ENCODE data around the gene PRLR. TPM values are rescaled to one million over a fixed set of nuclear protein-coding genes. Genes with fewer than 3 reads are reported as not detected.

PRLR gene
- total RNA-seq, 1 experiment from 2014 or later, result 2.5 TPM

GRCh38 chr5:35248843-35249780 is 18.8 kb upstream of the PRLR start:
- no peak for TF ChIP-seq CTCF (conservative IDR thresholded peaks at IDR 0.05)
- Mint-ChIP-seq H3K4me1 (peaks cover 24 to 30% of the 10 kb centered on the region in 2 experiments), H3K27ac (peak overlapping the region in 2 of 3 experiments; percentile 34 to 36; a peak in 1 of 7 replicates), H3K4me3 (no peak overlapping the region), H3K9me3 (peaks cover 28 to 30% of the 10 kb centered on the region in 2 experiments), H3K36me3 (ENCODE audit: insufficient read depth in 1 of 3, low read depth in 3 of 3) (peaks cover 13 to 38% (median 14%) of the 10 kb centered on the region in 3 experiments), H3K27me3 (ENCODE audit: low read depth) (no peaks in the 10 kb centered on the region)
- Histone ChIP-seq H3K79me2 (ENCODE audit: insufficient read depth, low read length) (no peaks in the 10 kb centered on the region), H2BK20ac (ENCODE audit: low read depth, low read length, poor library complexity, severe bottlenecking) (no peak overlapping the region), H2BK12ac (ENCODE audit: insufficient read length, low read depth, low read length) (no peak overlapping the region), H3K14ac (ENCODE audit: insufficient read depth, low read length) (no peak overlapping the region), H3K27me3 (ENCODE audit: insufficient read depth, low read length) (no peaks in the 10 kb centered on the region), H2AK5ac (ENCODE audit: insufficient read length, low read length) (no peak overlapping the region), H3K27ac (ENCODE audit: insufficient read length, low read depth, low read length) (no peak overlapping the region), H3T11ph (ENCODE audit: low read length) (no peak overlapping the region), H3K56ac (ENCODE audit: insufficient read length, low read depth, low read length) (no peak overlapping the region), H3K18ac (ENCODE audit: insufficient read length, low read depth, low read length) (no peak overlapping the region), H4K20me1 (ENCODE audit: control insufficient read depth, insufficient read depth, insufficient read length) (no peaks in the 10 kb centered on the region), H4K91ac (ENCODE audit: insufficient read length, low read depth, low read length) (no peak overlapping the region), H3K23me2 (ENCODE audit: insufficient read length, low read depth, low read length, poor library complexity, severe bottlenecking) (no peaks in the 10 kb centered on the region), H3K9ac (ENCODE audit: extremely low read depth, insufficient read length, low read length) (no peak overlapping the region), H3K9me3 (ENCODE audit: control insufficient read depth, low read depth, low read length) (peaks cover 9% of the 10 kb centered on the region), H4K8ac (replicated peaks; ENCODE audit: insufficient read length, low read depth, low read length) (no peak overlapping the region), H3K4me2 (ENCODE audit: insufficient read depth, insufficient read length, low read length) (no peak overlapping the region), H2BK15ac (ENCODE audit: low read depth, low read length) (no peak overlapping the region), H3K4ac (ENCODE audit: low read depth, low read length) (no peak overlapping the region), H2BK120ac (ENCODE audit: low read depth, low read length, poor library complexity, severe bottlenecking) (no peak overlapping the region), H3K4me1 (ENCODE audit: insufficient read depth, low read length) (0 out of 2 replicates have a peak, but pooled peaks cover 4% of the 10 kb centered on the region), H3K23ac (ENCODE audit: insufficient read length, low read depth, low read length) (no peak overlapping the region), H4K5ac (ENCODE audit: insufficient read length, low read depth, low read length) (no peak overlapping the region), H2AFZ (ENCODE audit: low read length) (no peak overlapping the region), H2BK5ac (ENCODE audit: insufficient read length, low read length) (no peak overlapping the region), H3K79me1 (ENCODE audit: insufficient read depth, low read depth, low read length, poor library complexity, severe bottlenecking) (no peaks in the 10 kb centered on the region)
- no peak for DNase-seq
- WGBS (ENCODE audit: extremely low coverage, insufficient read length, low lambda C conversion rate), result no CpG with 5 or more reads among the region's 5 CpGs
